DMS79 (cell line): Measurements from ENCODE around the gene DDX20.

Source experiments
- DNase-seq: peaks from one replicate; lab custom pipeline; 2025; lab: John Stamatoyannopoulos, UW

The DDX20 gene

GRCh38 chr1:111750856-111751255 lies 4.8 kb upstream of the DDX20 start:
- no peak for DNase-seq

DNA sequence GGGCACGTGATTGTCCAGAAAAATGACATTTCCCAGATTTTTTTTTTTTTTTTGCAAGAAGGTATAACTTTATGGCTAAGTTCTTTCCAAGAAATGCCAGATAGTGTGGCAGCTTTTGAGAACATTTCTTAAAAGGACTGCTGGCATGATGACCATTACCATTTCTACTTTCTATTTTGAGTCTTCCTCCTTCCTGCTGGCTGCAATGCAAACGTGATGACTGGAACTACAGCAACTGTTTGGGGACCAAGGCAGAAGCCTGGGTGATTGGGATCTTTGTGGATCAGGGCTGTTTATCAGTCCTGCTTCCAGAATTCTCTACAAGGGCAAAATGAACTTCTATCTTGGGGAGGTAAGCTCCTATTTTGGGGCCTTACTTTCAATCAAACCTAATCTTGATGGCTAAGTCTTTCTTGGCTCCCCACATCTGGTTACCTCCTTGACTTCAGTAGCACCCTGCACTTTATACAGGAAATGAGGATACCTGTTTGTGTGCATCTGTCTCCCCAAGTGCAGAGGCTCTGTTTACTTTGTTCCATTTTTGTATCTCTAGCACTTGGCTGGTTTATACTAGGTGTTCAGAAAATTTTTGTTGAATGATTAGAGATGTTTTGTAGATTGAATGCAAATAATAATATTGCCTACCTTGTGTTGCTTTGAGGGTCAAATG lies 3.7 kb upstream of the DDX20 start:
- no peak for DNase-seq

DNA sequence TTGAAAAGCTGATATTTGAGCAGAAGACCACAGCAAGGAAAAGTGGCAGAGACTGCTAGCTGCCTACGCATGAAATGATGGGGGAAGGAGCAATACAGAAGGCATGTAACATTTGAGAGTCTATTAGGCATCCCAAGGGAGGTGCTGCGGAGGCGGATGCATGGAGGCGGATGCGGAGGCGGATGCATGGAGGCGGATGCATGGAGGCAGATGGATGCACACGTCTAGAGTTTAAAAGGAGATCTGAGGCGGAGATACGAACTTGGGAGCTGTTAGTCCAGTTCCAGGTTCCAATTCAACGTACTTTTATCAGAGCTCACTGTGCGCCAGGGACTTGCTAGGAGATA lies 744 bp upstream of the DDX20 start:
- peak; percentile 54 for DNase-seq

DNA sequence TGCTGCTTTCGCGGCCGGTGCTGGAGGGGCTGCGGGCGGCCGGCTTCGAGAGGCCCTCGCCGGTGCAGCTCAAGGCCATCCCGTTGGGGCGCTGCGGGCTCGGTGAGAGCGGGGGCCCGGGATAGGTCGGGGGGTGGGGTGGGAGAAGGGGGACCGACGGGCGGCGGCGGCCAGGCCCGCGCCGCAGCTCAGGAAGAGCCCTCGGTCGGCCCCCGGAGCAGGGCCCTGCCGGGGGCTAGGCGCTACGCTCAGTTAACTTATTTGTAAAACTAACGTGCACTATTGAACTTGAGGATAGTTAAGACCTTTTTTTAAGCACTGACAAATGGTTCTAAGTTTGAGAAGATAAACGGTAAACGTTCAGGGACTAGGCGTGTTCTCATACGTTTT lies 418 bp downstream of the DDX20 start:
- no peak for DNase-seq

GRCh38 chr1:111758373-111758772 lies 2.7 kb downstream of the DDX20 start:
- DNase-seq = no peak

GRCh38 chr1:111761717-111762116 lies 6.0 kb downstream of the DDX20 start:
- no peak for DNase-seq

DNA sequence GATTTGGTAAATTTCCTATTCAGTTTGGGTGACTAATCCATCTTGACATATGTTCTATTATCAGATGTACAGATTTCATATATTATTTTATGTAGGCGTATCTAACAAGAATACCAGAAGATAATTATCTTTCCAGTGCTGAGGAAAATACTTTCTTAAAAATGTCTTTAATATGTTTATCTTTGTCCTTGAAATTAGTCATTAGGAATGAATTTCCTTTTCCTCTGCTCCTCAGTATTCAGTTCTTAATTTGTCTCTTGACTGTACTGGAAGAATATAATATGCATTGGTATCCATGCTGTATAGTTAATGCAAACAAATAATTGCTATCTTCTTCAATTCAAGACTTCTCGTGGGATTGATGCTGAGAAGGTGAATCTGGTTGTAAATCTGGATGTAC lies 6.6 kb downstream of the DDX20 start:
- DNase-seq = no peak

DNA sequence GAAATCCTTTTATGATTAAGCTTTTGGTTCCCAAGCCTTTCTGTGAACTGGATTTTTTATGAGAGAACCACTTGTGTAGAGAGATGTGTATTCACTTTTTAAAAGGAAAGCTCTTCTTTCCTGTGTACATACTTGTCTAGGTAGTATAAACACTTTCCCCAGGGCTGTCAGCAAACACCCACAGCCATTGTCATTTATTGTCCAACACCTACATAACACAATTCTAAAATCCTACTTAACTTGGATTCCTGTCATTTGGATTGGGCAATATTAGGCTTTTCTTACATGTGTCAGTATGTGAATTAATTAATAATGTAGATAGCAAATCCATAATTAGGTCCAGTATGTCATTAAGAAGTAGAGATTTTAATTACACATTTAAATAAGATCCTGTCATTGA lies 12.3 kb downstream of the DDX20 start:
- DNase-seq = no peak

- no peak for DNase-seq
These were observed 12.9 kb downstream of the DDX20 start for GRCh38 chr1:111768625-111769024.

DNA sequence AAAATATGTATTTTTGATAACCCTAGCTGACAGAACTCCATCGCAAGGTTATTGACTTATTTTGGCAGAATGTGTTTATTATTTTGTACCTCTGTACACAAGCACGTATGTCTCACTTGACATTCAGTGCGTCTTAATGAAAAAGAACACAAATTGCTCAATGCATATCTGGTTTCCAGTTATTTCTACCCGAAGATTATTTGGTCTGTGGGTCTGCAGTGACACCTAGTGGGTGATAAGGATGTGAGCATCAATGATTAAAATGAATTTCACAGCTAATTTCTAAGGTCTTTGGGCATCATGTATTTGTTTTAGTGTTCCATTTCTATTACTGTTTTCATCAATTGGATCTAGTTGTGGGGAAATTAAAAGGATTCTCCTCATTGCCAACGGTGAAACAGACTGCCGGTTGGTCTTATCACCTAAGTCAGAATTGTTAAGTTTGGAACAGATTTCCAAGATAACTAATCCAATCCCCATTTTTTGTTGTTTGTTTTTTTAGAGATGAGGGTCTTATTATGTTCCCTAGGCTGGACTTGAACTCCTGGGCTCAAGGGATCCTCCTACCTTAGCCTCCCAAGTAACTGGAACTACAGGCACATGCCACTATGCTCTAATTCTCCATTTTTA lies 13.9 kb downstream of the DDX20 start:
- DNase-seq = no peak

GRCh38 chr1:111770916-111771315 lies 15.2 kb downstream of the DDX20 start:
- no peak for DNase-seq

- no peak for DNase-seq
These were observed 20.3 kb downstream of the DDX20 start for GRCh38 chr1:111775966-111776365.

- no peak for DNase-seq
These were observed 20.7 kb downstream of the DDX20 start for GRCh38 chr1:111776391-111776790.

- no peak for DNase-seq
These were observed 21.2 kb downstream of the DDX20 start for GRCh38 chr1:111776861-111777260.

DNA sequence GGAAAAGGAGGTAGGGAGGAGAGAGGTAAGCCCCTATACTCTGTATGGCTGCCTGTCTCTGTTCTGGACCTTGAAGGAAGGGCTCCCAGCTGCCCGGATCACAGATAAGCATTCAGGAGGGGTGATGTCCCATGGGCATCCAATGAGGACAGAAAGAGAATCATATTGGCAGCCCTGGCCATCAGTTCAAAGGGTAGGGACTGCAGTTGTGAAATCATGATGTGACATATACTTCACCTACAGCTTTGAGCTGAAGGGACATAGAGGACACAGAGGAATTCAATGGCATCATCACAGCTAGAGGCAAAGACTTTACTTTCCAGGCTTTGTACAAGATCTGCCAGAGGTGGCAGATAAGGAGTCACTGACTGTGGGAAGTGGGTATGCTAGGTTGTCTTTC lies 21.6 kb downstream of the DDX20 start:
- DNase-seq = no peak

- no peak for DNase-seq
These were observed 22.4 kb downstream of the DDX20 start for GRCh38 chr1:111778066-111778465.

DNA sequence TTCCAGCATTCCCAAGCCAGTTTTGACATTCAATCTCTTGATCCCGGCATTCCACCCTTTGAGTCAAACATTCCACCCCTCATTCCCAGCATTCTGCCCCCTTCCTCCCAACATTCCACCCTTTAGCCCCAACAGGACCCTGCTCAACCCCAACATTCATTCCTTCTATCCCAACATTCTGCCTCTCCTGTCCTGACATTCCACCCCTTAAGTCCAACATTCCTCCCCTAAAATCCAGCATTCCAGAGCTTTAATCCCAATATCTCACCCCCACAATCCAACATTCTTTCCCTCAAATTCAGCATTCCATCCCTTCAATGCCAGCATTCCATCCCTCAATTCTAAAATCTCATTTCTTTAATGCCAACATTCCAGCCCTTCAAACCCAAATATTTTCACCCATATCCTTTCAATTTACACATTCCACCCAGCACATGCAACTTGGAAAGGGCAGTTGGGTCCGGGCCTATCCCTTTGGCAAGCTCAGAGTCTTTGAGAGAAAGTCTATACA lies 22.9 kb downstream of the DDX20 start:
- DNase-seq = no peak

GRCh38 chr1:111779546-111779945 lies 23.8 kb downstream of the DDX20 start:
- DNase-seq = no peak

DNA sequence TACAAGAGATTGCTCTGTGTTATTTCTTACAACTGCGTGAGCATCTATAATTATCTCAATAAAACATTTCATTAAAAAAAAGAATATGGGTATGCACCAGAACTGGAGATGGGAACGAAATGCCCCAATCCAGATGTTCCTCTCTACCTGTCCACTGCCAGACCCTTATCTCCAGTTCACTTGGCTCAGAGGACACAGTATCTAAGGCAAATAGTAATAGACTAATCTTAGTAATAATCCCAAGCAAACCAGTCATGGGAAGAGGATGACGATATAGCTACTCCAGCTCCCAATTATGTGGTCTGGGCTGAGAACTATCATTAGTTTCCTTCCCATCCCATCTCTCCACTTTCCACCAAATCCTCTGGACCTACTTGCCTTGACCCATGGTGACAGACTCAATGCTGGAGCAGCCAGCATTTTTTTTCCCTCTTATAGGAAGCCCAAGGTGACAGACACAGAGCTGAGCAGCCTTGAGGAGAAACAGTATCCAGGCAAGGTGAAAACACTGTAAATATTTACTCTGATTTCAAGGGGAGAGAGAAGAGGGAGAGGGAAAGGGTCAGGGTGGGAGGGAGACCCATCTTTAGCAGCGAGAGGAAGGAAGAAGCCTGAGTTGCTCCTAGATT lies 28.7 kb downstream of the DDX20 start:
- DNase-seq = no peak

DNA sequence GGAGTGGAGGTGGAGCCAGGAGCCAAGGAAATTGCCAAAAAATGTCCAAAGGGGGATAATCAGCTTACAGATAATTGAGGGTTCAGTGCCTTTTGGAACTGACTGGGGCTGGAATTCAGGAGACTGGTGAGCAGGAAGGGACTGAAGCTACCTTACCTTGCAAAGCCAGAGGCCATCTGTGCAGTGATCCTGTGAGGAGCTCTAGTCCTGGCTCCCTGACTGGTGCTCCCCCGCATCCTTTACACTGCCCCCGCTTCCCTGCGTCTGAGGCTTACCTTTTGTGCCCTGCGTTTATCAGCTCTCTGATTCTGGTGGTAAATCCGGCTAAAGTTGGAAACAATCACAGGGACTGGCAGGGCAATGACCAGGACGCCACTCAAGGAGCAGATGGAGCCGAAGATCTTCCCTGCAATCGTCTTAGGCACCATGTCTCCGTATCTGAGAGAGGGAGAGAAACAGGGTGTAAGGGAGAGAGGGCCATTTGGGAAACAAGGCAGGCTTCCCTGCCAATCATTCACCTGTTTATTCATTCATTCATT lies 31.0 kb downstream of the DDX20 start:
- no peak for DNase-seq

- DNase-seq = no peak
These were observed 33.4 kb downstream of the DDX20 start for GRCh38 chr1:111789142-111789541.

DNA sequence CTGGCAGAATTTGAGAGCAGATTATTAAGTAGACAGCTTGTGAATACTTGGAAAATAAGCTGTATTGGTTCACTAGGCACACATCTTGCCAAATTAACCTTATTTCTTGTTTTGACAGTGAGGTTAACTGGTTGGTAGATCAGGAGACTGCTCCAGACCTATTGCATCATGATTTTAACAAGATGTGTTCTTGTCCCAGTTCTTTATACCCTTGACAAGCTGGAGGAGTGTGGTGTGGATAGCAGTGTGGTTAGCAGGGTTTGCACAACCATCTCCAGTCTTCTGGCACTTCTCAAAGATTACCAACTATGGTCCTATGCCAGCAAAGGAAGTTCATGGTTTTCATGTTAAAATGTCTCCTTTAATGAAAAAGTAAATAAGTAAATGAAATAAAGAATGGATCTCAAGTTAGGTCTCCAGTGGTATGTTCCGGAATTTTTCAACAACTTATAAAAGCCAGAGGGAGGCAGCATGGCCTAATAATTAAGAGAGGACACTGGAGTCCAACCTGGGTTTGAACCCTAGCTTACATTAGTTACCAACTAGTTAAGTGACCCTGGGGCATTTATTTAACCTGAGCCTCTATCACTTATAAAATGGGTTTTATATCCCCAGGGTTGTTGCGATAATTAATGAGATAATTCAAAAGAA lies 34.1 kb downstream of the DDX20 start:
- DNase-seq = no peak

DNA sequence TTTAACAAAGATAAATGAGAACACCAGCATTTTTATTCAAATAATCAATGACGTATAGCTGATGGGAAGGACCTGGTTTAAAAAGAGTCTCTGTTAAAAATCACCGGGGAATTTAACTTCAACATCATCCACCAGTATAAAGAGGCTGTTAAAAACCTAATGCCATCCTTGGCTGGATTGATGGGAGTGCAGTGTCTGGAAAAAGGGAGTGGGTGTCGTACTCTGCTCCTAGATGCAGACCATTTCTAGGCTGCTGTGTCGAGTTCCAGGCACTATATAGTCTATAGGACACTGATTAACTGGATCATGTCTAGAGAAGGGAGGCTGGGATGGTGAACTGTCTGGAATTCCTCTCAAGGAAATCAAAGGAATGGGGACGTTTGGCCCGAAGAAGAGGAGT lies 36.1 kb downstream of the DDX20 start:
- DNase-seq = no peak
